H9 (cell line): ENCODE results near the gene NHS. TPM values are rescaled to one million over a fixed set of nuclear protein-coding genes. Genes with fewer than 3 reads are reported as not detected.

Source experiments
- DNase-seq: peaks from one replicate; pipeline ENCODE4 v3.0.0-alpha.2; 2017
- H2AFZ ChIP-seq: one replicate; pipeline ENCODE4 v1.6.1; 2013; ENCODE audit warnings: mild to moderate bottlenecking, low read length, control low read depth, moderate library complexity
- H2AK5ac ChIP-seq: 2 replicates; pipeline ENCODE4 v1.6.1; 2013; ENCODE audit warnings: low read length, control low read depth, mixed read lengths; ENCODE audit not compliant: insufficient read length
- H2BK120ac ChIP-seq: one replicate; pipeline ENCODE4 v1.6.1; 2013; ENCODE audit warnings: low read depth, mild to moderate bottlenecking, low read length, control low read depth, inconsistent platforms; ENCODE audit not compliant: poor library complexity, severe bottlenecking
- H2BK12ac ChIP-seq: 2 replicates; pipeline ENCODE4 v1.6.1; 2013; ENCODE audit warnings: low read length, control low read depth, mixed read lengths, low read depth; ENCODE audit not compliant: insufficient read length
- H2BK15ac ChIP-seq: 2 replicates; pipeline ENCODE4 v1.6.1; 2013; ENCODE audit warnings: low read depth, low read length, control low read depth
- H2BK20ac ChIP-seq: one replicate; pipeline ENCODE4 v1.6.1; 2013; ENCODE audit warnings: low read depth, mild to moderate bottlenecking, low read length, control low read depth, inconsistent platforms; ENCODE audit not compliant: poor library complexity, severe bottlenecking
- H2BK5ac ChIP-seq: 2 replicates; pipeline ENCODE4 v1.6.1; 2013; ENCODE audit warnings: low read length, control low read depth, mixed read lengths; ENCODE audit not compliant: insufficient read length
- H3K14ac ChIP-seq: 2 replicates; pipeline ENCODE4 v1.6.1; 2013; ENCODE audit warnings: low read length, control low read depth; ENCODE audit not compliant: insufficient read depth
- H3K18ac ChIP-seq: 2 replicates; pipeline ENCODE4 v1.6.1; 2013; ENCODE audit warnings: low read depth, mild to moderate bottlenecking, mixed read lengths, low read length, control low read depth; ENCODE audit not compliant: insufficient read length
- H3K23ac ChIP-seq: 2 replicates; pipeline ENCODE4 v1.6.1; 2013; ENCODE audit warnings: low read length, control low read depth, mixed read lengths, low read depth; ENCODE audit not compliant: insufficient read length
- H3K23me2 ChIP-seq: 2 replicates; pipeline ENCODE4 v1.6.1; 2013; ENCODE audit warnings: low read depth, mild to moderate bottlenecking, mixed read lengths, low read length, control low read depth; ENCODE audit not compliant: insufficient read length, poor library complexity, severe bottlenecking
- H3K27ac ChIP-seq: 2 replicates; pipeline ENCODE4 v1.5.1; 2013; ENCODE audit warnings: low read length, control low read depth, mixed read lengths, low read depth; ENCODE audit not compliant: insufficient read length
- H3K27me3 ChIP-seq: 2 replicates; pipeline ENCODE4 v1.6.1; 2013; ENCODE audit warnings: low read length, control low read depth, inconsistent platforms; ENCODE audit not compliant: insufficient read depth
- H3K4ac ChIP-seq: 2 replicates; pipeline ENCODE4 v1.6.1; 2013; ENCODE audit warnings: low read depth, mild to moderate bottlenecking, control low read depth, inconsistent platforms, low read length, moderate library complexity
- H3K4me1 ChIP-seq: 2 replicates; pipeline ENCODE4 v1.6.1; 2013; ENCODE audit warnings: low read length, control low read depth, inconsistent platforms; ENCODE audit not compliant: insufficient read depth
- H3K4me2 ChIP-seq: 2 replicates; pipeline ENCODE4 v1.6.1; 2013; ENCODE audit warnings: low read length, control low read depth, mixed read lengths; ENCODE audit not compliant: insufficient read length, insufficient read depth
- H3K56ac ChIP-seq: 2 replicates; pipeline ENCODE4 v1.6.1; 2013; ENCODE audit warnings: low read depth, mild to moderate bottlenecking, mixed read lengths, low read length, control low read depth; ENCODE audit not compliant: insufficient read length
- H3K79me1 ChIP-seq: 2 replicates; pipeline ENCODE4 v1.6.1; 2013; ENCODE audit warnings: low read depth, mild to moderate bottlenecking, moderate library complexity, low read length, control low read depth, inconsistent platforms; ENCODE audit not compliant: insufficient read depth, poor library complexity, severe bottlenecking
- H3K79me2 ChIP-seq: 2 replicates; pipeline ENCODE4 v1.6.1; 2013; ENCODE audit warnings: low read length, control low read depth, inconsistent platforms; ENCODE audit not compliant: insufficient read depth
- H3K9ac ChIP-seq: 2 replicates; pipeline ENCODE4 v1.6.1; 2013; ENCODE audit warnings: low read length, control low read depth, mixed read lengths; ENCODE audit not compliant: insufficient read length; ENCODE audit errors: extremely low read depth
- H3K9me3 ChIP-seq: one replicate; pipeline ENCODE4 v1.6.1; 2013; ENCODE audit warnings: low read depth, low read length, inconsistent platforms; ENCODE audit not compliant: control insufficient read depth
- H3T11ph ChIP-seq: one replicate; pipeline ENCODE4 v1.6.1; 2013; ENCODE audit warnings: mild to moderate bottlenecking, low read length, control low read depth, inconsistent platforms
- H4K20me1 ChIP-seq: one replicate; pipeline ENCODE4 v1.6.1; 2013; ENCODE audit not compliant: control insufficient read depth, insufficient read length, insufficient read depth
- H4K5ac ChIP-seq: 2 replicates; pipeline ENCODE4 v1.6.1; 2013; ENCODE audit warnings: low read depth, mild to moderate bottlenecking, mixed read lengths, low read length, control low read depth; ENCODE audit not compliant: insufficient read length
- H4K8ac ChIP-seq: replicated peaks from 2 replicates; pipeline ENCODE4 v1.6.1; 2013; ENCODE audit warnings: low read length, control low read depth, mixed read lengths, low read depth; ENCODE audit not compliant: insufficient read length
- H4K91ac ChIP-seq: 2 replicates; pipeline ENCODE4 v1.6.1; 2013; ENCODE audit warnings: low read depth, mild to moderate bottlenecking, moderate library complexity, mixed read lengths, low read length, control low read depth; ENCODE audit not compliant: insufficient read length
- H3K27ac Mint-ChIP-seq, 3 experiments: 2 replicates in 2 of 3; 3 replicates in 1 of 3; pipeline ENCODE4 v1.8.0; 2020 to 2021; ENCODE audit warnings: mixed read lengths in 3 of 3, mild to moderate bottlenecking in 1 of 3, moderate library complexity in 1 of 3
- H3K27me3 Mint-ChIP-seq: 2 replicates; pipeline ENCODE4 v1.8.0; 2021; ENCODE audit warnings: low read depth, mild to moderate bottlenecking, moderate library complexity, mixed read lengths
- H3K36me3 Mint-ChIP-seq, 3 experiments: 2 replicates in 2 of 3; 3 replicates in 1 of 3; pipeline ENCODE4 v1.8.0; 2020 to 2021; ENCODE audit warnings: low read depth in 3 of 3, mixed read lengths in 3 of 3; ENCODE audit not compliant: insufficient read depth in 1 of 3
- H3K4me1 Mint-ChIP-seq, 2 experiments: 2 replicates each; pipeline ENCODE4 v1.8.0; 2020; ENCODE audit warnings: mixed read lengths in 2 of 2
- H3K4me3 Mint-ChIP-seq, 2 experiments: 2 replicates in 1 of 2; 3 replicates in 1 of 2; pipeline ENCODE4 v1.8.0; 2020 to 2021; ENCODE audit warnings: mild to moderate bottlenecking in 2 of 2, mixed read lengths in 2 of 2, moderate library complexity in 1 of 2
- H3K9me3 Mint-ChIP-seq, 2 experiments: 2 replicates in 1 of 2; 3 replicates in 1 of 2; pipeline ENCODE4 v1.8.0; 2020; ENCODE audit warnings: mild to moderate bottlenecking in 2 of 2, mixed read lengths in 2 of 2, moderate library complexity in 1 of 2
- CTCF ChIP-seq: fragments of 200-600 bp; sonication (generic); conservative IDR thresholded peaks from 3 replicates; pipeline ENCODE4 v1.8.0; 2021; ENCODE audit warnings: antibody characterized with exemption, mild to moderate bottlenecking
- WGBS: extraction: QIAGEN DNeasy Blood & Tissue Kit; methylation state at CpG from one replicate; pipeline ENCODE4 v1.1.7; 2013; ENCODE audit warnings: missing lambda C conversion rate, low lambda C conversion rate, mixed read lengths; ENCODE audit not compliant: insufficient read length; ENCODE audit errors: extremely low coverage; 5-methylcytosine and 5-hydroxymethylcytosine counted together
- total RNA-seq: library from RNA; stranded (reverse); gene quantifications from 2 replicates; pipeline ENCODE4 v1.2.1, GENCODE V29; 2021

Gene NHS
- total RNA-seq, 1 experiment from 2014 or later = 8.7 TPM

GRCh38 chrX:17414027-17414658 is 39.1 kb downstream of the NHS start:
- WGBS = no CpG with 5 or more reads among the region's 7 CpGs
- no peak for DNase-seq
- Histone ChIP-seq H3K27me3 (no peaks in the 10 kb centered on the region), H3K79me2 (no peaks in the 10 kb centered on the region), H3K9ac (no peak overlapping the region), H4K91ac (no peak overlapping the region), H3K4me1 (peaks cover 14% of the 10 kb centered on the region), H2BK120ac (no peak overlapping the region), H4K5ac (no peak overlapping the region), H2BK5ac (no peak overlapping the region), H3K23ac (no peak overlapping the region), H2AFZ (no peak overlapping the region), H3K4ac (no peak overlapping the region), H3K56ac (no peak overlapping the region), H2BK15ac (no peak overlapping the region), H3T11ph (no peak overlapping the region), H3K18ac (no peak overlapping the region), H3K27ac (no peak overlapping the region), H2BK12ac (no peak overlapping the region), H3K79me1 (no peaks in the 10 kb centered on the region), H3K4me2 (peak overlapping the region; percentile 39), H3K23me2 (no peaks in the 10 kb centered on the region), H4K20me1 (no peaks in the 10 kb centered on the region), H2AK5ac (no peak overlapping the region), H4K8ac (no peak overlapping the region), H3K9me3 (no peaks in the 10 kb centered on the region), H3K14ac (no peak overlapping the region), H2BK20ac (no peak overlapping the region)
- Mint-ChIP-seq H3K27me3 (peaks cover 11% of the 10 kb centered on the region), H3K4me3 (peak overlapping the region in 1 of 2 experiments; percentile 63; a peak in 1 of 5 replicates), H3K36me3 (no peaks in the 10 kb centered on the region), H3K27ac (no peak overlapping the region), H3K9me3 (no peaks in the 10 kb centered on the region), H3K4me1 (peaks cover 48 to 55% of the 10 kb centered on the region in 2 experiments)
- TF ChIP-seq CTCF = no peak
